ENCODE measurements around the gene HSD17B1.

- TF ChIP-seq, protein P1, sequence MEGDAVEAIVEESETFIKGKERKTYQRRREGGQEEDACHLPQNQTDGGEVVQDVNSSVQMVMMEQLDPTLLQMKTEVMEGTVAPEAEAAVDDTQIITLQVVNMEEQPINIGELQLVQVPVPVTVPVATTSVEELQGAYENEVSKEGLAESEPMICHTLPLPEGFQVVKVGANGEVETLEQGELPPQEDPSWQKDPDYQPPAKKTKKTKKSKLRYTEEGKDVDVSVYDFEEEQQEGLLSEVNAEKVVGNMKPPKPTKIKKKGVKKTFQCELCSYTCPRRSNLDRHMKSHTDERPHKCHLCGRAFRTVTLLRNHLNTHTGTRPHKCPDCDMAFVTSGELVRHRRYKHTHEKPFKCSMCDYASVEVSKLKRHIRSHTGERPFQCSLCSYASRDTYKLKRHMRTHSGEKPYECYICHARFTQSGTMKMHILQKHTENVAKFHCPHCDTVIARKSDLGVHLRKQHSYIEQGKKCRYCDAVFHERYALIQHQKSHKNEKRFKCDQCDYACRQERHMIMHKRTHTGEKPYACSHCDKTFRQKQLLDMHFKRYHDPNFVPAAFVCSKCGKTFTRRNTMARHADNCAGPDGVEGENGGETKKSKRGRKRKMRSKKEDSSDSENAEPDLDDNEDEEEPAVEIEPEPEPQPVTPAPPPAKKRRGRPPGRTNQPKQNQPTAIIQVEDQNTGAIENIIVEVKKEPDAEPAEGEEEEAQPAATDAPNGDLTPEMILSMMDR (IDR thresholded peaks at IDR 0.05; ENCODE audit: extremely low read depth in 1 of 2, insufficient read depth in 1 of 2, low read depth in 1 of 2, low read length in 2 of 2), result no peak
- no peak for TF ChIP-seq EZH2 (IDR thresholded peaks at IDR 0.05; ENCODE audit: borderline replicate concordance, low read depth, low read length, severe bottlenecking)
Observed at GRCh38 chr17:42541041-42541833, 11.5 kb upstream of the HSD17B1 start.
